CD4-positive, alpha-beta T cell (primary cell): ENCODE data around the gene CPXM1. TPM values are rescaled to one million over a fixed set of nuclear protein-coding genes. Genes with fewer than 3 reads are reported as not detected.

ENCODE experiments used
- ATAC-seq: fragments of 200-7000 bp; cut with Tn5 transposase; one replicate; pipeline ENCODE4 v1.10.0; 2022; ENCODE audit warnings: mild to moderate bottlenecking; ENCODE audit not compliant: poor library complexity
- CTCF ChIA-PET: fragments of 350-600 bp; sonication (Branson Sonifier 250); formaldehyde crosslinking; loops from one replicate; lab custom pipeline; 2021; ENCODE audit warnings: antibody characterized with exemption, inconsistent platforms; lab: Charles Lee
- POLR2A ChIA-PET: fragments of 350-600 bp; sonication (Branson Sonifier 250); formaldehyde crosslinking; loops from one replicate; lab custom pipeline; 2021; ENCODE audit warnings: antibody characterized with exemption, inconsistent platforms; lab: Charles Lee
- DNase-seq, 14 experiments: peaks; one replicate each; pipeline ENCODE4 v3.0.0-alpha.2; 2013 to 2020; ENCODE audit warnings: mixed read lengths in 2 of 14
- H3K27ac ChIP-seq, 2 donors: one replicate each; pipeline versions ENCODE4 v1.5.1 to v1.7.0; 2013; ENCODE audit warnings: low read length in 2 of 2, low read depth in 1 of 2, mild to moderate bottlenecking in 1 of 2
- H3K27me3 ChIP-seq, 2 experiments: 1 replicate in 1 of 2; 2 replicates in 1 of 2; pipeline versions ENCODE4 v1.6.1 to v1.7.0; 2013; ENCODE audit warnings: low read length in 2 of 2, control low read depth in 1 of 2, mild to moderate bottlenecking in 1 of 2, moderate library complexity in 1 of 2; ENCODE audit not compliant: insufficient read depth in 2 of 2, control insufficient read depth in 1 of 2
- H3K36me3 ChIP-seq: one replicate; pipeline ENCODE4 v1.6.1; 2013; ENCODE audit warnings: low read length, control low read depth; ENCODE audit not compliant: insufficient read depth
- H3K4me1 ChIP-seq: one replicate; pipeline ENCODE4 v1.6.1; 2013; ENCODE audit warnings: low read length, control low read depth; ENCODE audit not compliant: insufficient read depth
- H3K4me3 ChIP-seq: one replicate; pipeline ENCODE4 v1.5.1; 2013; ENCODE audit warnings: mild to moderate bottlenecking, low read length, moderate library complexity
- H3K9me3 ChIP-seq, 2 experiments: 1 replicate in 1 of 2; 2 replicates in 1 of 2; pipeline versions ENCODE4 v1.6.1 to v1.7.0; 2013; ENCODE audit warnings: low read length in 2 of 2, mild to moderate bottlenecking in 2 of 2, control low read depth in 1 of 2, moderate library complexity in 1 of 2; ENCODE audit not compliant: control insufficient read depth in 1 of 2, insufficient read depth in 1 of 2
- H3K27ac Mint-ChIP-seq: one replicate; pipeline ENCODE4 v1.8.0; 2020; ENCODE audit warnings: mixed read lengths
- H3K27me3 Mint-ChIP-seq: one replicate; pipeline ENCODE4 v1.8.0; 2021; ENCODE audit warnings: mixed read lengths
- H3K36me3 Mint-ChIP-seq: one replicate; pipeline ENCODE4 v1.8.0; 2021; ENCODE audit warnings: low read depth, mixed read lengths
- H3K4me1 Mint-ChIP-seq: one replicate; pipeline ENCODE4 v1.8.0; 2021; ENCODE audit warnings: low read depth, mixed read lengths
- H3K4me3 Mint-ChIP-seq: one replicate; pipeline ENCODE4 v1.8.0; 2020; ENCODE audit warnings: mild to moderate bottlenecking, mixed read lengths
- H3K9me3 Mint-ChIP-seq: one replicate; pipeline ENCODE4 v1.8.0; 2020; ENCODE audit warnings: mixed read lengths
- CTCF ChIP-seq: fragments of 200-600 bp; IDR thresholded peaks from one replicate; pipeline ENCODE4 v1.8.0; 2022; ENCODE audit warnings: antibody characterized with exemption, mild to moderate bottlenecking
- intact Hi-C, 2 experiments: fragments of 100-400 bp; cut with DNase I in 1 of 2; cut with micrococcal nuclease in 1 of 2; formaldehyde crosslinking; loops; one replicate each; pipeline versions ENCODE4 v1.15.1 to v1.9.0; 2023 to 2025; cut with DNase I, micrococcal nuclease
- total RNA-seq, 174 experiments: library from RNA in 2 of 174; stranded (reverse) in 2 of 174; gene quantifications; one replicate each; pipeline ENCODE4 v1.2.3 and lab custom pipeline; 2021 to 2026

The CPXM1 gene
- total RNA-seq, 2 experiments from 2014 or later, result not detected

- Mint-ChIP-seq H3K4me3 (no peak overlapping the region), H3K9me3 (no peaks in the 10 kb centered on the region), H3K4me1 (peaks cover 23% of the 10 kb centered on the region), H3K36me3 (no peaks in the 10 kb centered on the region), H3K27ac (no peak overlapping the region), H3K27me3 (no peaks in the 10 kb centered on the region)
- ChIA-PET CTCF (interaction anchor here (0.6 kb wide), 1 partner anchor 970 kb away, joined by 3 read pairs; no protein-coding TSS in a partner anchor), POLR2A (no interaction called here)
- H3K4me1 ChIP-seq, result peaks cover 32% of the 10 kb centered on the region
- no peaks in the 10 kb centered on the region for H3K9me3 ChIP-seq
- no peak for TF ChIP-seq CTCF
- H3K4me3 ChIP-seq, result no peak overlapping the region
- no peak overlapping the region for H3K27ac ChIP-seq
- DNase-seq (no peak), ATAC-seq (no peak)
- H3K36me3 ChIP-seq, result no peaks in the 10 kb centered on the region
- H3K27me3 ChIP-seq, result no peaks in the 10 kb centered on the region
- intact Hi-C loops, result loop anchor here (5.0 to 10.0 kb wide), 2 partner anchors 90 to 223 kb away; no protein-coding TSS in a partner anchor
Observed at GRCh38 chr20:2747676-2748235, 52.7 kb downstream of the CPXM1 start.

- Histone ChIP-seq H3K4me3 (no peak overlapping the region), H3K36me3 (no peaks in the 10 kb centered on the region), H3K4me1 (peaks cover 36% of the 10 kb centered on the region), H3K9me3 (no peaks in the 10 kb centered on the region), H3K27ac (no peak overlapping the region), H3K27me3 (no peaks in the 10 kb centered on the region)
- no peak for TF ChIP-seq CTCF
- Mint-ChIP-seq H3K27ac (no peak overlapping the region), H3K4me1 (peaks cover 30% of the 10 kb centered on the region), H3K36me3 (no peaks in the 10 kb centered on the region), H3K9me3 (no peaks in the 10 kb centered on the region), H3K27me3 (no peaks in the 10 kb centered on the region), H3K4me3 (no peak overlapping the region)
- ChIA-PET CTCF (no interaction called here), POLR2A (no interaction called here)
- DNase-seq, result no peak
- no peak for ATAC-seq
- intact Hi-C loops, result loop anchor here (5.0 to 10.0 kb wide), 2 partner anchors 91 to 222 kb away; no protein-coding TSS in a partner anchor
Observed at GRCh38 chr20:2746636-2747265, 53.7 kb downstream of the CPXM1 start.

- CTCF ChIA-PET, result no interaction called here
- Histone ChIP-seq H3K4me3 (no peak overlapping the region), H3K4me1 (peaks cover 35% of the 10 kb centered on the region), H3K27me3 (no peaks in the 10 kb centered on the region), H3K36me3 (no peaks in the 10 kb centered on the region), H3K9me3 (no peaks in the 10 kb centered on the region), H3K27ac (no peak overlapping the region)
- H3K27me3 Mint-ChIP-seq, result no peaks in the 10 kb centered on the region
- no peak overlapping the region for H3K4me3 Mint-ChIP-seq
- no peak for DNase-seq
- no peaks in the 10 kb centered on the region for H3K9me3 Mint-ChIP-seq
- no peaks in the 10 kb centered on the region for H3K36me3 Mint-ChIP-seq
- no peak for ATAC-seq
- intact Hi-C loops, result loop anchor here (5.0 to 10.0 kb wide), 2 partner anchors 91 to 221 kb away; no protein-coding TSS in a partner anchor
- TF ChIP-seq CTCF, result no peak
- POLR2A ChIA-PET, result no interaction called here
- H3K27ac Mint-ChIP-seq, result no peak overlapping the region
- peaks cover 34% of the 10 kb centered on the region for H3K4me1 Mint-ChIP-seq
Observed at GRCh38 chr20:2745936-2746635, 54.3 kb downstream of the CPXM1 start.
